Measurements from ENCODE around the gene MEIS1. TPM values are rescaled to one million over a fixed set of nuclear protein-coding genes. Genes with fewer than 3 reads are reported as not detected.
A peak's percentile ranks its signal among the peaks of the same experiment; 100 is the strongest.

MEIS1 gene
- total and polyA plus RNA-seq, 2 of the 8 experiments (the other 6 are each of a cell fraction or from before 2014, with no cell fraction given), result 0.17 to 1.2 TPM

- no peaks in the 10 kb centered on the region for H3K79me1 ChIP-seq (ENCODE audit: low read depth, low read length)
- 89% methylated on average over 4 of the region's 4 CpGs; no CpG with 5 or more reads in 1 of the 2 experiments for WGBS, 2 experiments (ENCODE audit: extremely low coverage in 1 of 2, insufficient coverage in 1 of 2, insufficient read length in 1 of 2, insufficient replicate concordance in 2 of 2, low coverage in 1 of 2, low lambda C conversion rate in 2 of 2, missing lambda C conversion rate in 1 of 2)
- no peak overlapping the region for H3K14ac ChIP-seq (ENCODE audit: insufficient read length)
- H4K8ac ChIP-seq (ENCODE audit: extremely low read depth, insufficient read depth, low read length), result no peak overlapping the region
- FAIRE-seq (no peak), DNase-seq (ENCODE audit: low read depth in 1 of 2, low spot score in 2 of 2) (no peak)
- H3K23ac ChIP-seq (ENCODE audit: insufficient read length), result no peak overlapping the region
- peak overlapping the region; percentile 13; the same call in 1 of the 2 replicates for H2BK12ac ChIP-seq (ENCODE audit: low read depth, low read length)
- H3K36me3 ChIP-seq (ENCODE audit: control insufficient read depth in 2 of 4, insufficient read depth in 4 of 4, low read length in 3 of 4), result no peaks in the 10 kb centered on the region
- no peaks in the 10 kb centered on the region for H3K27me3 ChIP-seq (replicated peaks in 1 of 4; ENCODE audit: control insufficient read depth in 3 of 4, extremely low read depth in 1 of 4, insufficient read depth in 3 of 4, low read length in 3 of 4)
- H2BK120ac ChIP-seq (replicated peaks; ENCODE audit: low read depth, low read length), result no peak overlapping the region
- H4K91ac ChIP-seq (replicated peaks; ENCODE audit: insufficient read length, low read length), result peak overlapping the region; percentile 22
- peak overlapping the region in 1 of 2 experiments; percentile 49; a peak in 2 of 4 replicates for H3K4me2 ChIP-seq (ENCODE audit: insufficient read depth in 1 of 2, low read depth in 2 of 2, low read length in 2 of 2)
- no peak overlapping the region; the same call in 1 of the 2 replicates for H2BK5ac ChIP-seq (ENCODE audit: low read depth, low read length)
- TF ChIP-seq FOSL1 (IDR thresholded peaks at IDR 0.05; ENCODE audit: insufficient read depth, low read depth, low read length) (no peak), EP300 (IDR thresholded peaks at IDR 0.05; ENCODE audit: borderline replicate concordance in 1 of 2, low read depth in 2 of 2, low read length in 2 of 2) (no peak), JUND (IDR thresholded peaks at IDR 0.05; ENCODE audit: low read length) (no peak)
- no peaks in the 10 kb centered on the region for H4K20me1 ChIP-seq (replicated peaks in 1 of 2; ENCODE audit: control insufficient read depth in 1 of 2, insufficient read depth in 2 of 2, low read length in 2 of 2)
- POLR2A ChIA-PET (ENCODE audit: partially characterized antibody), result interaction anchor here (0.5 to 1.0 kb wide), 4 partner anchors 10 to 355 kb away, joined by 3 to 5 read pairs (median 3); no protein-coding TSS in a partner anchor
- no peak overlapping the region for H4K5ac ChIP-seq (ENCODE audit: insufficient read length, low read depth, low read length)
- H2BK20ac ChIP-seq (ENCODE audit: low read length), result no peak overlapping the region
- H2BK15ac ChIP-seq (ENCODE audit: low read length), result no peak overlapping the region; the same call in 1 of the 2 replicates
- H2AFZ ChIP-seq (ENCODE audit: low read length), result no peak overlapping the region
- H3K23me2 ChIP-seq (ENCODE audit: low read depth, low read length), result no peaks in the 10 kb centered on the region
- H3K18ac ChIP-seq (ENCODE audit: extremely low read depth, low read length), result no peak overlapping the region
- H2AK5ac ChIP-seq (ENCODE audit: low read depth, low read length), result peak overlapping the region; percentile 75; the same call in 1 of the 2 replicates
- H3K4me1 ChIP-seq (replicated peaks in 1 of 4; ENCODE audit: control insufficient read depth in 3 of 4, insufficient read depth in 4 of 4, low read length in 3 of 4), result peaks cover 0 to 7% (median 2%) of the 10 kb centered on the region in 4 experiments; a peak in 4 of 7 replicates
- H3K4me3 ChIP-seq (ENCODE audit: extremely low read depth in 1 of 4, insufficient read depth in 2 of 4, low read depth in 3 of 4, low read length in 4 of 4), result peak overlapping the region in 1 of 4 experiments; percentile 47; a peak in 1 of 8 replicates
- H3K27ac ChIP-seq (ENCODE audit: low read depth, low read length), result no peak overlapping the region
- no peaks in the 10 kb centered on the region; a peak in 1 of 4 replicates for H3K9me3 ChIP-seq (ENCODE audit: insufficient read depth in 2 of 2, low read depth in 1 of 2, low read length in 1 of 2)
- no peak overlapping the region for H3K4ac ChIP-seq (replicated peaks; ENCODE audit: insufficient read length, low read depth, low read length)
- H3K9ac ChIP-seq (replicated peaks in 1 of 4; ENCODE audit: extremely low read depth in 1 of 4, low read depth in 3 of 4, low read length in 3 of 4), result no peak overlapping the region
- H3K79me2 ChIP-seq (ENCODE audit: control insufficient read depth in 1 of 2, insufficient read depth in 2 of 2, low read length in 2 of 2), result no peaks in the 10 kb centered on the region
- CTCF ChIA-PET (ENCODE audit: partially characterized antibody), result no interaction called here
- no peak overlapping the region for H3K56ac ChIP-seq (replicated peaks; ENCODE audit: insufficient read length, low read depth, low read length)
These were observed 44.8 kb upstream of the MEIS1 start for GRCh38 chr2:66390152-66390551.

All from H1 (cell line).